ENCODE measurements around the gene TULP4.

- TF ChIP-seq, protein P1, sequence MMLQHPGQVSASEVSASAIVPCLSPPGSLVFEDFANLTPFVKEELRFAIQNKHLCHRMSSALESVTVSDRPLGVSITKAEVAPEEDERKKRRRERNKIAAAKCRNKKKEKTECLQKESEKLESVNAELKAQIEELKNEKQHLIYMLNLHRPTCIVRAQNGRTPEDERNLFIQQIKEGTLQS (CRISPR knock-in tag; conservative IDR thresholded peaks at IDR 0.05) = no peak
- TF ChIP-seq, protein P2, sequence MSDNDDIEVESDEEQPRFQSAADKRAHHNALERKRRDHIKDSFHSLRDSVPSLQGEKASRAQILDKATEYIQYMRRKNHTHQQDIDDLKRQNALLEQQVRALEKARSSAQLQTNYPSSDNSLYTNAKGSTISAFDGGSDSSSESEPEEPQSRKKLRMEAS (CRISPR knock-in tag; IDR thresholded peaks at IDR 0.05) = no peak
- TF ChIP-seq, protein P3, sequence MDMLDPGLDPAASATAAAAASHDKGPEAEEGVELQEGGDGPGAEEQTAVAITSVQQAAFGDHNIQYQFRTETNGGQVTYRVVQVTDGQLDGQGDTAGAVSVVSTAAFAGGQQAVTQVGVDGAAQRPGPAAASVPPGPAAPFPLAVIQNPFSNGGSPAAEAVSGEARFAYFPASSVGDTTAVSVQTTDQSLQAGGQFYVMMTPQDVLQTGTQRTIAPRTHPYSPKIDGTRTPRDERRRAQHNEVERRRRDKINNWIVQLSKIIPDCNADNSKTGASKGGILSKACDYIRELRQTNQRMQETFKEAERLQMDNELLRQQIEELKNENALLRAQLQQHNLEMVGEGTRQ (CRISPR knock-in tag; IDR thresholded peaks at IDR 0.05) = no peak
- TF ChIP-seq, protein P4, sequence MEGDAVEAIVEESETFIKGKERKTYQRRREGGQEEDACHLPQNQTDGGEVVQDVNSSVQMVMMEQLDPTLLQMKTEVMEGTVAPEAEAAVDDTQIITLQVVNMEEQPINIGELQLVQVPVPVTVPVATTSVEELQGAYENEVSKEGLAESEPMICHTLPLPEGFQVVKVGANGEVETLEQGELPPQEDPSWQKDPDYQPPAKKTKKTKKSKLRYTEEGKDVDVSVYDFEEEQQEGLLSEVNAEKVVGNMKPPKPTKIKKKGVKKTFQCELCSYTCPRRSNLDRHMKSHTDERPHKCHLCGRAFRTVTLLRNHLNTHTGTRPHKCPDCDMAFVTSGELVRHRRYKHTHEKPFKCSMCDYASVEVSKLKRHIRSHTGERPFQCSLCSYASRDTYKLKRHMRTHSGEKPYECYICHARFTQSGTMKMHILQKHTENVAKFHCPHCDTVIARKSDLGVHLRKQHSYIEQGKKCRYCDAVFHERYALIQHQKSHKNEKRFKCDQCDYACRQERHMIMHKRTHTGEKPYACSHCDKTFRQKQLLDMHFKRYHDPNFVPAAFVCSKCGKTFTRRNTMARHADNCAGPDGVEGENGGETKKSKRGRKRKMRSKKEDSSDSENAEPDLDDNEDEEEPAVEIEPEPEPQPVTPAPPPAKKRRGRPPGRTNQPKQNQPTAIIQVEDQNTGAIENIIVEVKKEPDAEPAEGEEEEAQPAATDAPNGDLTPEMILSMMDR (IDR thresholded peaks at IDR 0.05) = no peak
- no peak for TF ChIP-seq JUN (CRISPR knock-in tag; IDR thresholded peaks at IDR 0.05)
Observed at GRCh38 chr6:158361961-158362669, 49.9 kb downstream of the TULP4 start.
